Liver (tissue), 9 donors: ENCODE results near the gene CNGA4. TPM values are rescaled to one million over a fixed set of nuclear protein-coding genes. Genes with fewer than 3 reads are reported as not detected.

ENCODE experiments used
- DNase-seq: peaks from one replicate; pipeline ENCODE4 v3.0.0-alpha.2; 2017; ENCODE audit warnings: low spot score
- H3K27ac ChIP-seq, 2 donors: one replicate each; pipeline ENCODE4 v1.7.0; 2013; ENCODE audit warnings: inconsistent platforms in 2 of 2, low read length in 2 of 2, control low read depth in 1 of 2, low read depth in 1 of 2, mild to moderate bottlenecking in 1 of 2
- H3K27me3 ChIP-seq, 4 donors: one replicate each; pipeline versions ENCODE4 v1.6.1 to v1.7.0; 2013; ENCODE audit warnings: low read length in 3 of 4, inconsistent platforms in 1 of 4, mild to moderate bottlenecking in 1 of 4, moderate library complexity in 1 of 4; ENCODE audit not compliant: control insufficient read depth in 4 of 4, insufficient read depth in 4 of 4
- H3K36me3 ChIP-seq, 4 donors: one replicate each; pipeline versions ENCODE4 v1.6.1 to v1.7.0; 2013; ENCODE audit warnings: low read length in 3 of 4, mild to moderate bottlenecking in 3 of 4, low read depth in 1 of 4, moderate library complexity in 1 of 4; ENCODE audit not compliant: control insufficient read depth in 4 of 4, insufficient read depth in 3 of 4
- H3K4me1 ChIP-seq, 4 donors: one replicate each; pipeline versions ENCODE4 v1.6.1 to v1.7.0; 2013; ENCODE audit warnings: low read length in 3 of 4, mild to moderate bottlenecking in 3 of 4, moderate library complexity in 1 of 4; ENCODE audit not compliant: control insufficient read depth in 4 of 4, insufficient read depth in 4 of 4
- H3K4me3 ChIP-seq, 3 donors: one replicate each; pipeline versions ENCODE4 v1.6.1 to v1.7.0; 2013; ENCODE audit warnings: low read length in 3 of 3, control low read depth in 1 of 3, low read depth in 1 of 3, mild to moderate bottlenecking in 1 of 3
- H3K9ac ChIP-seq, 2 donors: one replicate each; pipeline ENCODE4 v1.7.0; 2013; ENCODE audit warnings: low read length in 2 of 2, mild to moderate bottlenecking in 2 of 2, moderate library complexity in 2 of 2, control low read depth in 1 of 2, low read depth in 1 of 2
- H3K9me3 ChIP-seq, 4 donors: one replicate each; pipeline versions ENCODE4 v1.6.1 to v1.7.0; 2013; ENCODE audit warnings: low read length in 3 of 4; ENCODE audit not compliant: control insufficient read depth in 4 of 4
- EGR1 ChIP-seq, 2 donors: IDR thresholded peaks; 2 replicates each; pipeline ENCODE4 v1.6.1; 2016 to 2018; ENCODE audit warnings: antibody characterized with exemption in 2 of 2, low read depth in 2 of 2
- FOXA1 ChIP-seq: IDR thresholded peaks from 2 replicates; pipeline ENCODE4 v1.6.1; 2016; ENCODE audit warnings: antibody characterized with exemption
- FOXA2 ChIP-seq: IDR thresholded peaks from 2 replicates; pipeline ENCODE4 v1.6.1; 2016; ENCODE audit warnings: antibody characterized with exemption
- GABPA ChIP-seq, 2 donors: IDR thresholded peaks in 1 of 2; conservative IDR thresholded peaks in 1 of 2; 2 replicates each; pipeline ENCODE4 v1.6.1; 2016; ENCODE audit warnings: antibody characterized with exemption in 2 of 2, mild to moderate bottlenecking in 1 of 2, moderate library complexity in 1 of 2
- HNF4A ChIP-seq, 2 donors: conservative IDR thresholded peaks; 2 replicates each; pipeline ENCODE4 v1.6.1; 2016; ENCODE audit warnings: antibody characterized with exemption in 2 of 2, mild to moderate bottlenecking in 2 of 2
- HNF4G ChIP-seq: IDR thresholded peaks from 2 replicates; pipeline ENCODE4 v1.6.1; 2016; ENCODE audit warnings: antibody characterized with exemption
- JUND ChIP-seq, 2 donors: IDR thresholded peaks; 2 replicates each; pipeline ENCODE4 v1.6.1; 2016; ENCODE audit warnings: antibody characterized with exemption in 2 of 2
- NR2F2 ChIP-seq: IDR thresholded peaks from 2 replicates; pipeline ENCODE4 v1.6.1; 2016; ENCODE audit warnings: antibody characterized with exemption
- RAD21 ChIP-seq, 2 donors: IDR thresholded peaks; 2 replicates each; pipeline ENCODE4 v1.6.1; 2016; ENCODE audit warnings: antibody characterized with exemption in 2 of 2, mild to moderate bottlenecking in 2 of 2
- RXRA ChIP-seq, 2 donors: IDR thresholded peaks; 2 replicates each; pipeline ENCODE4 v1.6.1; 2017 to 2018; ENCODE audit warnings: antibody characterized with exemption in 2 of 2, mild to moderate bottlenecking in 1 of 2
- SP1 ChIP-seq: IDR thresholded peaks from 2 replicates; pipeline ENCODE4 v1.6.1; 2018; ENCODE audit warnings: antibody characterized with exemption, mild to moderate bottlenecking
- TAF1 ChIP-seq: conservative IDR thresholded peaks from 2 replicates; pipeline ENCODE4 v1.6.1; 2016; ENCODE audit warnings: antibody characterized with exemption, mild to moderate bottlenecking
- YY1 ChIP-seq: IDR thresholded peaks from 2 replicates; pipeline ENCODE4 v1.6.1; 2016; ENCODE audit warnings: antibody characterized with exemption, mild to moderate bottlenecking
- WGBS: extraction: QIAGEN DNeasy Blood & Tissue Kit; methylation state at CpG from one replicate; pipeline ENCODE4 v1.1.7; 2013; 5-methylcytosine and 5-hydroxymethylcytosine counted together
- polyA plus RNA-seq, 2 donors: library from polyadenylated mRNA; stranded (reverse) in 1 of 2; unstranded in 1 of 2; fragments of 200-250 nt in 1 of 2; fragments of >200 nt in 1 of 2; fragmentation: Nextera tagmentation in 1 of 2; extraction: Ambion mirVana in 1 of 2; gene quantifications; one replicate each; pipeline versions ENCODE4 v1.2.1 to v1.2.3, GENCODE V29; 2013 to 2015
- total RNA-seq, 2 donors: library from RNA; depleted of rRNA; stranded (reverse); fragments of >200 nt; gene quantifications; one replicate each; pipeline ENCODE4 v1.2.3, GENCODE V29; 2014
- TF ChIP-seq, protein P1 (sequence below): IDR thresholded peaks from 2 replicates; pipeline ENCODE4 v1.6.1; 2016; ENCODE audit warnings: antibody characterized with exemption
- TF ChIP-seq, protein P2 (sequence below): fragments of 150-350 bp; IDR thresholded peaks from 2 replicates; pipeline ENCODE4 v1.5.1; 2017; ENCODE audit warnings: improper control_type of control experiment, low read depth, low read length; ENCODE audit not compliant: missing input control
- TF ChIP-seq, protein P3 (sequence below): IDR thresholded peaks from 2 replicates; pipeline ENCODE4 v1.6.1; 2016; ENCODE audit warnings: antibody characterized with exemption
- TF ChIP-seq, protein P4 (sequence below): IDR thresholded peaks from 2 replicates; pipeline ENCODE4 v1.6.1; 2016; ENCODE audit warnings: antibody characterized with exemption, mild to moderate bottlenecking
- TF ChIP-seq, protein P5 (sequence below): IDR thresholded peaks from 2 replicates; pipeline ENCODE4 v1.6.1; 2016; ENCODE audit warnings: antibody characterized with exemption
- donor health status: healthy.
- donor health status: healthy.
- donor health status: healthy.
- donor health status: healthy.
- donor health status: healthy.

Gene CNGA4
- total and polyA plus RNA-seq, 4 donors, result 0.09 TPM; not detected in 3

DNA sequence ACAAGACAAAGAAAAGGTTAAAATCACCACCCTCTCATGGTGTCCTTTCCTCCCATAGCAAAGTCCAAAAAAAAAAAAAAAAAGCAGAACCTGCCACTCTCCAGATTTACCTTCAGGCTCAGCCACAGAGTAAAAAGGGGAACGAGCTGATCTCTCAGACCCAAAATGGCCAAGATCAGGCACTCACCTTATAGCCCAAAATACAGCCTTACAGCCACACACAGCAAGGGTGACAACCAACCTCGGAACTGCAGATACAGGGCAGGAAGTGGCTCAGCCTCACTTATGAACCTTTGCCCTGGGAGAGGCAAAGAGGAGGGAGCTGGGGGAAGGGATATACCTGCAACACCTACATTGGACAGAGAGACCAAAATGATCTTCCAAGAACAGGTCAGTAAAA, 9.0 kb upstream of the CNGA4 start:
- H3K27ac ChIP-seq, result peak overlapping the region; percentile 57 to 73
- TF ChIP-seq NR2F2, result no peak
- peak; percentile 79 to 88 for TF ChIP-seq RXRA (IDR thresholded peaks at IDR 0.05)
- TF ChIP-seq GABPA (IDR thresholded peaks at IDR 0.05 in 1 of 2, conservative IDR thresholded peaks at IDR 0.05 in 1 of 2), result peak; percentile 38 to 79
- peak in 1 of 2 donors; percentile 14 for TF ChIP-seq EGR1 (IDR thresholded peaks at IDR 0.05; ENCODE audit: low read depth in 2 of 2)
- TF ChIP-seq FOXA2, result no peak
- no peak for TF ChIP-seq FOXA1
- TF ChIP-seq RAD21 (IDR thresholded peaks at IDR 0.05), result peak in 1 of 2 donors; percentile 30
- TF ChIP-seq, protein P1, sequence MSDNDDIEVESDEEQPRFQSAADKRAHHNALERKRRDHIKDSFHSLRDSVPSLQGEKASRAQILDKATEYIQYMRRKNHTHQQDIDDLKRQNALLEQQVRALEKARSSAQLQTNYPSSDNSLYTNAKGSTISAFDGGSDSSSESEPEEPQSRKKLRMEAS, result no peak
- TF ChIP-seq, protein P2, sequence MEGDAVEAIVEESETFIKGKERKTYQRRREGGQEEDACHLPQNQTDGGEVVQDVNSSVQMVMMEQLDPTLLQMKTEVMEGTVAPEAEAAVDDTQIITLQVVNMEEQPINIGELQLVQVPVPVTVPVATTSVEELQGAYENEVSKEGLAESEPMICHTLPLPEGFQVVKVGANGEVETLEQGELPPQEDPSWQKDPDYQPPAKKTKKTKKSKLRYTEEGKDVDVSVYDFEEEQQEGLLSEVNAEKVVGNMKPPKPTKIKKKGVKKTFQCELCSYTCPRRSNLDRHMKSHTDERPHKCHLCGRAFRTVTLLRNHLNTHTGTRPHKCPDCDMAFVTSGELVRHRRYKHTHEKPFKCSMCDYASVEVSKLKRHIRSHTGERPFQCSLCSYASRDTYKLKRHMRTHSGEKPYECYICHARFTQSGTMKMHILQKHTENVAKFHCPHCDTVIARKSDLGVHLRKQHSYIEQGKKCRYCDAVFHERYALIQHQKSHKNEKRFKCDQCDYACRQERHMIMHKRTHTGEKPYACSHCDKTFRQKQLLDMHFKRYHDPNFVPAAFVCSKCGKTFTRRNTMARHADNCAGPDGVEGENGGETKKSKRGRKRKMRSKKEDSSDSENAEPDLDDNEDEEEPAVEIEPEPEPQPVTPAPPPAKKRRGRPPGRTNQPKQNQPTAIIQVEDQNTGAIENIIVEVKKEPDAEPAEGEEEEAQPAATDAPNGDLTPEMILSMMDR, result no peak
- TF ChIP-seq YY1, result peak; percentile 62
- TF ChIP-seq, protein P3, sequence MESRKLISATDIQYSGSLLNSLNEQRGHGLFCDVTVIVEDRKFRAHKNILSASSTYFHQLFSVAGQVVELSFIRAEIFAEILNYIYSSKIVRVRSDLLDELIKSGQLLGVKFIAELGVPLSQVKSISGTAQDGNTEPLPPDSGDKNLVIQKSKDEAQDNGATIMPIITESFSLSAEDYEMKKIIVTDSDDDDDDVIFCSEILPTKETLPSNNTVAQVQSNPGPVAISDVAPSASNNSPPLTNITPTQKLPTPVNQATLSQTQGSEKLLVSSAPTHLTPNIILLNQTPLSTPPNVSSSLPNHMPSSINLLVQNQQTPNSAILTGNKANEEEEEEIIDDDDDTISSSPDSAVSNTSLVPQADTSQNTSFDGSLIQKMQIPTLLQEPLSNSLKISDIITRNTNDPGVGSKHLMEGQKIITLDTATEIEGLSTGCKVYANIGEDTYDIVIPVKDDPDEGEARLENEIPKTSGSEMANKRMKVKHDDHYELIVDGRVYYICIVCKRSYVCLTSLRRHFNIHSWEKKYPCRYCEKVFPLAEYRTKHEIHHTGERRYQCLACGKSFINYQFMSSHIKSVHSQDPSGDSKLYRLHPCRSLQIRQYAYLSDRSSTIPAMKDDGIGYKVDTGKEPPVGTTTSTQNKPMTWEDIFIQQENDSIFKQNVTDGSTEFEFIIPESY, result no peak
- TF ChIP-seq, protein P4, sequence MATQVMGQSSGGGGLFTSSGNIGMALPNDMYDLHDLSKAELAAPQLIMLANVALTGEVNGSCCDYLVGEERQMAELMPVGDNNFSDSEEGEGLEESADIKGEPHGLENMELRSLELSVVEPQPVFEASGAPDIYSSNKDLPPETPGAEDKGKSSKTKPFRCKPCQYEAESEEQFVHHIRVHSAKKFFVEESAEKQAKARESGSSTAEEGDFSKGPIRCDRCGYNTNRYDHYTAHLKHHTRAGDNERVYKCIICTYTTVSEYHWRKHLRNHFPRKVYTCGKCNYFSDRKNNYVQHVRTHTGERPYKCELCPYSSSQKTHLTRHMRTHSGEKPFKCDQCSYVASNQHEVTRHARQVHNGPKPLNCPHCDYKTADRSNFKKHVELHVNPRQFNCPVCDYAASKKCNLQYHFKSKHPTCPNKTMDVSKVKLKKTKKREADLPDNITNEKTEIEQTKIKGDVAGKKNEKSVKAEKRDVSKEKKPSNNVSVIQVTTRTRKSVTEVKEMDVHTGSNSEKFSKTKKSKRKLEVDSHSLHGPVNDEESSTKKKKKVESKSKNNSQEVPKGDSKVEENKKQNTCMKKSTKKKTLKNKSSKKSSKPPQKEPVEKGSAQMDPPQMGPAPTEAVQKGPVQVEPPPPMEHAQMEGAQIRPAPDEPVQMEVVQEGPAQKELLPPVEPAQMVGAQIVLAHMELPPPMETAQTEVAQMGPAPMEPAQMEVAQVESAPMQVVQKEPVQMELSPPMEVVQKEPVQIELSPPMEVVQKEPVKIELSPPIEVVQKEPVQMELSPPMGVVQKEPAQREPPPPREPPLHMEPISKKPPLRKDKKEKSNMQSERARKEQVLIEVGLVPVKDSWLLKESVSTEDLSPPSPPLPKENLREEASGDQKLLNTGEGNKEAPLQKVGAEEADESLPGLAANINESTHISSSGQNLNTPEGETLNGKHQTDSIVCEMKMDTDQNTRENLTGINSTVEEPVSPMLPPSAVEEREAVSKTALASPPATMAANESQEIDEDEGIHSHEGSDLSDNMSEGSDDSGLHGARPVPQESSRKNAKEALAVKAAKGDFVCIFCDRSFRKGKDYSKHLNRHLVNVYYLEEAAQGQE, result peak; percentile 46
- peak; percentile 94 for TF ChIP-seq SP1
- TF ChIP-seq JUND (IDR thresholded peaks at IDR 0.05), result no peak
- TF ChIP-seq HNF4G, result peak; percentile 90
- peak in 1 of 2 donors; percentile 91 for TF ChIP-seq HNF4A (conservative IDR thresholded peaks at IDR 0.05)
- TF ChIP-seq, protein P5, sequence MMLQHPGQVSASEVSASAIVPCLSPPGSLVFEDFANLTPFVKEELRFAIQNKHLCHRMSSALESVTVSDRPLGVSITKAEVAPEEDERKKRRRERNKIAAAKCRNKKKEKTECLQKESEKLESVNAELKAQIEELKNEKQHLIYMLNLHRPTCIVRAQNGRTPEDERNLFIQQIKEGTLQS, result no peak
- TF ChIP-seq TAF1, result peak; percentile 63
- WGBS, result 17% methylated on average over 2 of the region's 2 CpGs
- H3K4me1 ChIP-seq, result peaks cover 11 to 49% (median 32%) of the 10 kb centered on the region in 4 donors
- H3K27me3 ChIP-seq, result no peaks in the 10 kb centered on the region
- H3K9ac ChIP-seq, result peak overlapping the region; percentile 3 to 40
- H3K36me3 ChIP-seq, result no peaks in the 10 kb centered on the region
- H3K4me3 ChIP-seq, result peak overlapping the region; percentile 28 to 74 (median 39)
- H3K9me3 ChIP-seq, result no peaks in the 10 kb centered on the region
- no peak for DNase-seq
